ENCODE results near the gene NEBL. TPM values are rescaled to one million over a fixed set of nuclear protein-coding genes. Genes with fewer than 3 reads are reported as not detected.
A peak's percentile ranks its signal among the peaks of the same experiment; 100 is the strongest.
"Not testable (repeated sequence)": the region's sequence is repeated elsewhere in the genome, so short reads cannot be mapped to it uniquely, and the experiment has no call there.

Gene NEBL
- total RNA-seq: 1 to 10 TPM; 2.1 to 3.5 (median 2.5) TPM

- no peak for DNase-seq (ENCODE audit: extremely low spot score)
- no peaks in the 10 kb centered on the region for H3K4me1 ChIP-seq
- H3K27ac ChIP-seq (replicated peaks in 1 of 4): no peak within 1 kb of the TSS
- H3K4me3 ChIP-seq: no peak within 1 kb of the TSS
- intact Hi-C loops (cut with DNase I): no loop called here
- TF ChIP-seq POLR2AphosphoS5 (IDR thresholded peaks at IDR 0.05) (no peak), CTCF (IDR thresholded peaks at IDR 0.05) (no peak), POLR2A (IDR thresholded peaks at IDR 0.05; ENCODE audit: low read depth) (no peak), EP300 (IDR thresholded peaks at IDR 0.05) (no peak)
- H3K27me3 ChIP-seq: no peaks in the 10 kb centered on the region
- 84% methylated on average over 2 of the region's 2 CpGs for WGBS
- no peaks in the 10 kb centered on the region for H3K9me3 ChIP-seq
- no peaks in the 10 kb centered on the region for H3K36me3 ChIP-seq
Measured at GRCh38 chr10:20897146-20897825, at the start of gene NEBL. TSS of gene NEBL (minus strand) at chr10:20897311. CDS start at chr10:20897205, 106 bp downstream.

GRCh38 chr10:20945546-20946332 lies 48.6 kb upstream of the NEBL start:
- intact Hi-C loops (cut with DNase I): no loop called here
- H3K4me3 ChIP-seq: no peak overlapping the region
- no peaks in the 10 kb centered on the region for H3K27me3 ChIP-seq
- no peak for TF ChIP-seq CTCF (IDR thresholded peaks at IDR 0.05)
- no peak for TF ChIP-seq POLR2A (IDR thresholded peaks at IDR 0.05; ENCODE audit: low read depth)
- TF ChIP-seq POLR2AphosphoS5 (IDR thresholded peaks at IDR 0.05): no peak
- TF ChIP-seq EP300 (IDR thresholded peaks at IDR 0.05): no peak
- H3K9me3 ChIP-seq: no peaks in the 10 kb centered on the region
- WGBS: 85% methylated on average over 9 of the region's 9 CpGs
- DNase-seq (ENCODE audit: extremely low spot score): peak; percentile 80
- H3K27ac ChIP-seq (replicated peaks in 1 of 4): no peak overlapping the region
- no peaks in the 10 kb centered on the region for H3K36me3 ChIP-seq
- H3K4me1 ChIP-seq: no peaks in the 10 kb centered on the region

- no peak for TF ChIP-seq EP300 (IDR thresholded peaks at IDR 0.05)
- no peak for TF ChIP-seq CTCF (IDR thresholded peaks at IDR 0.05)
- H3K27ac ChIP-seq (replicated peaks in 1 of 4): no peak overlapping the region
- intact Hi-C loops (cut with DNase I): no loop called here
- 95% methylated on average over 7 of the region's 7 CpGs for WGBS
- DNase-seq (ENCODE audit: extremely low spot score): peak; percentile 86
- H3K4me3 ChIP-seq: no peak overlapping the region
- H3K4me1 ChIP-seq: no peaks in the 10 kb centered on the region
- H3K27me3 ChIP-seq: no peaks in the 10 kb centered on the region
- no peaks in the 10 kb centered on the region for H3K9me3 ChIP-seq
- H3K36me3 ChIP-seq: no peaks in the 10 kb centered on the region
Measured at GRCh38 chr10:20944789-20945502, 47.8 kb upstream of the NEBL start.

GRCh38 chr10:20939414-20939813 lies 42.3 kb upstream of the NEBL start:
- WGBS: 86% methylated on average over 5 of the region's 5 CpGs

GRCh38 chr10:20936396-20936795 lies 39.3 kb upstream of the NEBL start:
- Histone ChIP-seq H3K27me3 (no peaks in the 10 kb centered on the region), H3K9me3 (no peaks in the 10 kb centered on the region), H3K4me1 (no peaks in the 10 kb centered on the region), H3K4me3 (no peak overlapping the region), H3K27ac (replicated peaks in 1 of 4) (no peak overlapping the region), H3K36me3 (no peaks in the 10 kb centered on the region)
- no peak for DNase-seq (ENCODE audit: extremely low spot score)
- TF ChIP-seq POLR2AphosphoS5 (IDR thresholded peaks at IDR 0.05) (no peak), POLR2A (IDR thresholded peaks at IDR 0.05; ENCODE audit: low read depth) (no peak), CTCF (IDR thresholded peaks at IDR 0.05) (no peak), EP300 (IDR thresholded peaks at IDR 0.05) (no peak)
- intact Hi-C loops (cut with DNase I): no loop called here

More at GRCh38 chr10:20939414-20939813, 42.3 kb upstream of the NEBL start:
- H3K27me3 ChIP-seq; H3K27ac ChIP-seq (replicated peaks in 1 of 4); DNase-seq (ENCODE audit: extremely low spot score); H3K4me1 ChIP-seq; intact Hi-C loops (cut with DNase I); H3K4me3 ChIP-seq; H3K36me3 ChIP-seq; H3K9me3 ChIP-seq: not testable (repeated sequence)

Measured in esophagus muscularis mucosa (tissue), 4 donors.